HCT116 (cell line): Measurements from ENCODE around the gene DNHD1. TPM values are rescaled to one million over a fixed set of nuclear protein-coding genes. Genes with fewer than 3 reads are reported as not detected.

ENCODE experiments used
- ATAC-seq: fragments of 200-7000 bp; cut with Tn5 transposase; 2 replicates; pipeline ENCODE4 v1.9.1; 2020; ENCODE audit warnings: mild to moderate bottlenecking, moderate library complexity
- BruUV-seq: library from RNA; stranded (reverse); fragments of 400-500 nt; replicated peaks from 2 replicates; lab custom pipeline; 2021; lab: Mats Ljungman, UMichigan
- CTCF ChIA-PET: fragments of 300-600 bp; sonication (Branson Sonifier 250); formaldehyde crosslinking; loops from one replicate; lab custom pipeline; 2021; ENCODE audit warnings: antibody characterized with exemption; lab: Charles Lee
- POLR2A ChIA-PET: fragments of 300-600, 350-600 bp; sonication (Branson Sonifier 250); formaldehyde crosslinking; loops from one replicate; lab custom pipeline; 2021; ENCODE audit warnings: antibody characterized with exemption; lab: Charles Lee
- RAD21 ChIA-PET, 2 experiments: fragments of 300-600 bp; sonication (Branson Sonifier 250); formaldehyde crosslinking; loops; one replicate each; lab custom pipeline; 2023; ENCODE audit warnings: low total read pairs in 2 of 2; ENCODE audit not compliant: uncharacterized antibody in 2 of 2, unreplicated experiment in 2 of 2, low non-redundant PET in 1 of 2; lab: Charles Lee
- DNase-seq: peaks from one replicate; pipeline ENCODE4 v3.0.0-alpha.2; 2010; ENCODE audit warnings: low read depth, low spot score
- H2AFZ ChIP-seq: fragments of 200-600 bp; shearing (Covaris generic), sonication (generic); 2 replicates; pipeline ENCODE4 v1.6.1; 2017; ENCODE audit warnings: low read depth, mixed run types, mixed read lengths, antibody characterized with exemption, low read length; ENCODE audit not compliant: poor library complexity, severe bottlenecking
- H3K27ac ChIP-seq: 2 replicates; pipeline ENCODE4 v1.5.1; 2012; ENCODE audit warnings: low read depth, low read length
- H3K27me3 ChIP-seq: fragments of 200-600 bp; sonication (generic); 2 replicates; pipeline ENCODE4 v1.6.1; 2016; ENCODE audit warnings: mixed run types, low read length, mixed read lengths; ENCODE audit not compliant: insufficient read depth
- H3K36me3 ChIP-seq, 2 experiments: fragments of 200-500 bp in 1 of 2; fragments of 200-600 bp in 1 of 2; sonication (Bioruptor generic) in 1 of 2; sonication (generic) in 1 of 2; 2 replicates each; pipeline versions ENCODE4 v1.5.1 to v1.6.1; 2014 to 2016; ENCODE audit warnings: low read length in 2 of 2, inconsistent platforms in 1 of 2, mixed read lengths in 1 of 2, mixed run types in 1 of 2; ENCODE audit not compliant: insufficient read depth in 2 of 2, control insufficient read depth in 1 of 2
- H3K4me1 ChIP-seq, 2 experiments: fragments of 200-600 bp in 1 of 2; sonication (generic) in 1 of 2; 2 replicates each; pipeline versions ENCODE4 v1.5.1 to v1.6.1; 2012 to 2017; ENCODE audit warnings: low read length in 2 of 2, inconsistent platforms in 1 of 2, mild to moderate bottlenecking in 1 of 2, mixed read lengths in 1 of 2, mixed run types in 1 of 2, moderate library complexity in 1 of 2; ENCODE audit not compliant: insufficient read depth in 2 of 2, control insufficient read depth in 1 of 2
- H3K4me2 ChIP-seq: fragments of 200-600 bp; sonication (generic); 2 replicates; pipeline ENCODE4 v1.6.1; 2017; ENCODE audit warnings: mixed run types, low read length, mixed read lengths
- H3K4me3 ChIP-seq, 2 experiments: fragments of 200-600 bp in 1 of 2; sonication (generic) in 1 of 2; replicated peaks in 1 of 2; 2 replicates each; pipeline ENCODE4 v1.5.1; 2011 to 2016; ENCODE audit warnings: low read length in 2 of 2, control low read depth in 1 of 2, low read depth in 1 of 2, mild to moderate bottlenecking in 1 of 2, mixed read lengths in 1 of 2, mixed run types in 1 of 2
- H3K79me2 ChIP-seq: fragments of 200-600 bp; sonication (generic); 2 replicates; pipeline ENCODE4 v1.6.1; 2017; ENCODE audit warnings: mild to moderate bottlenecking, mixed run types, low read length, moderate library complexity, mixed read lengths; ENCODE audit not compliant: insufficient read depth
- H3K9ac ChIP-seq: fragments of 200-600 bp; sonication (generic); 2 replicates; pipeline ENCODE4 v1.6.1; 2016; ENCODE audit warnings: low read length, mixed read lengths
- H3K9me2 ChIP-seq: fragments of 200-600 bp; sonication (generic), shearing (Covaris generic); 2 replicates; pipeline ENCODE4 v1.6.1; 2017; ENCODE audit warnings: mixed run types, mild to moderate bottlenecking, moderate library complexity; ENCODE audit not compliant: insufficient read depth
- H3K9me3 ChIP-seq, 2 experiments: fragments of 200-500 bp in 1 of 2; fragments of 200-600 bp in 1 of 2; sonication (Bioruptor generic) in 1 of 2; sonication (generic) in 1 of 2; 2 replicates each; pipeline ENCODE4 v1.6.1; 2014 to 2017; ENCODE audit warnings: low read length in 2 of 2, mixed read lengths in 2 of 2, inconsistent platforms in 1 of 2, low read depth in 1 of 2, mild to moderate bottlenecking in 1 of 2, mixed run types in 1 of 2, moderate library complexity in 1 of 2; ENCODE audit not compliant: control insufficient read depth in 1 of 2, insufficient read depth in 1 of 2
- H4K20me1 ChIP-seq: fragments of 200-600 bp; sonication (generic), shearing (Covaris generic); 2 replicates; pipeline ENCODE4 v1.6.1; 2017; ENCODE audit warnings: mixed run types, mild to moderate bottlenecking, moderate library complexity; ENCODE audit not compliant: insufficient read depth
- CBX3 ChIP-seq: IDR thresholded peaks from 2 replicates; pipeline ENCODE4 v1.6.1; 2012; ENCODE audit warnings: low read depth
- CEBPB ChIP-seq: IDR thresholded peaks from 2 replicates; pipeline ENCODE4 v1.6.1; 2012; ENCODE audit warnings: low read depth
- ELF1 ChIP-seq: IDR thresholded peaks from 2 replicates; pipeline ENCODE4 v1.6.1; 2012; ENCODE audit warnings: low read depth, borderline replicate concordance
- FOSL1 ChIP-seq: IDR thresholded peaks from 2 replicates; pipeline ENCODE4 v1.6.1; 2012; ENCODE audit warnings: low read depth
- intact Hi-C: fragments of 100-400 bp; cut with micrococcal nuclease; formaldehyde crosslinking; loops from 2 replicates; pipeline ENCODE4 v1.10.0; 2022
- total RNA-seq: library from RNA; stranded (reverse); gene quantifications from one replicate; pipeline ENCODE4 v1.2.1, GENCODE V29; 2021; ENCODE audit not compliant: unreplicated experiment
- TF ChIP-seq, protein P1 (sequence below), 3 experiments: fragments of 200-600 bp in 1 of 3; sonication (generic) in 1 of 3; IDR thresholded peaks in 2 of 3; conservative IDR thresholded peaks in 1 of 3; 2 replicates each; pipeline ENCODE4 v1.5.1; 2012 to 2017; ENCODE audit warnings: low read depth in 2 of 3, low read length in 2 of 3, antibody characterized with exemption in 1 of 3, borderline replicate concordance in 1 of 3, control low read depth in 1 of 3, mild to moderate bottlenecking in 1 of 3, mixed read lengths in 1 of 3, mixed run types in 1 of 3, moderate library complexity in 1 of 3; ENCODE audit not compliant: insufficient read depth in 1 of 3

Gene DNHD1
- total RNA-seq, 1 experiment from 2014 or later = 8.0 TPM

DNA sequence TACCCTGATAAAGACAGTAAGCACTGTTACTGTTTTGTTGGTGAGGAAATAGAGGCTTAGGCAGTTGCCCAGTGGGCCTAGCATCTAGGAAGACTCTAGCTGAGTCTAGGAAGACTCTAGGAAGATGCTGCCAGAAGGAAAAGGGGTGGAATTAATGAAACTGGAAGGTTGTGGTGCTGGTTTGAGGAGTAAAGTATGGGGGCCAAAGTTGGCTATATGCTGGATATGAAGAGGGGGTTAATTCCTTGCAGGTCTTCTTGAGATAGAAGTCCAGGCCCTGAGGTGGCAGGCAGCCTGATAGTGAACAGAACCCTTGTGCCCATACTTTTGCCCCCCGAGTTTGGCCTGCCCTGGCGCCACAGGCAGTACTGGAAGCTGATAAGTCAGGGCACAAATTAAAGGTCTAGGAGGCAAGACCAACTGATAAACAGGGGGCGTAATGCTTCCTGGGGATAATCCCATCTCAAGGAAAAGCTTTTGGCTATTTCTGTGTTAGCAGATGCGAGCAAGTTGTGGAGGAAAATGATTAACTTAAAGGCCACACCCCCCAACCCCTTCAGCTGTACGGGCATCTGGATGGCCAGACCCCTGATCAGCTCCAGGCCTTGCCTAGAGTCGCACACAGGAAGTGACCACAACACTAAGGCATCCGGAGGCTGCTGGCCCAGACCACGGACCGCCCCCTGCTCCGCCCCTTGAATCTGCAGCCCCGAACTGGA, 109.5 kb downstream of the DNHD1 start (continued):
- TF ChIP-seq, protein P1, sequence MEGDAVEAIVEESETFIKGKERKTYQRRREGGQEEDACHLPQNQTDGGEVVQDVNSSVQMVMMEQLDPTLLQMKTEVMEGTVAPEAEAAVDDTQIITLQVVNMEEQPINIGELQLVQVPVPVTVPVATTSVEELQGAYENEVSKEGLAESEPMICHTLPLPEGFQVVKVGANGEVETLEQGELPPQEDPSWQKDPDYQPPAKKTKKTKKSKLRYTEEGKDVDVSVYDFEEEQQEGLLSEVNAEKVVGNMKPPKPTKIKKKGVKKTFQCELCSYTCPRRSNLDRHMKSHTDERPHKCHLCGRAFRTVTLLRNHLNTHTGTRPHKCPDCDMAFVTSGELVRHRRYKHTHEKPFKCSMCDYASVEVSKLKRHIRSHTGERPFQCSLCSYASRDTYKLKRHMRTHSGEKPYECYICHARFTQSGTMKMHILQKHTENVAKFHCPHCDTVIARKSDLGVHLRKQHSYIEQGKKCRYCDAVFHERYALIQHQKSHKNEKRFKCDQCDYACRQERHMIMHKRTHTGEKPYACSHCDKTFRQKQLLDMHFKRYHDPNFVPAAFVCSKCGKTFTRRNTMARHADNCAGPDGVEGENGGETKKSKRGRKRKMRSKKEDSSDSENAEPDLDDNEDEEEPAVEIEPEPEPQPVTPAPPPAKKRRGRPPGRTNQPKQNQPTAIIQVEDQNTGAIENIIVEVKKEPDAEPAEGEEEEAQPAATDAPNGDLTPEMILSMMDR (IDR thresholded peaks at IDR 0.05 in 2 of 3, conservative IDR thresholded peaks at IDR 0.05 in 1 of 3; ENCODE audit: borderline replicate concordance in 1 of 3, insufficient read depth in 1 of 3, low read depth in 2 of 3, low read length in 2 of 3) = no peak
- no peak for TF ChIP-seq CEBPB

DNA sequence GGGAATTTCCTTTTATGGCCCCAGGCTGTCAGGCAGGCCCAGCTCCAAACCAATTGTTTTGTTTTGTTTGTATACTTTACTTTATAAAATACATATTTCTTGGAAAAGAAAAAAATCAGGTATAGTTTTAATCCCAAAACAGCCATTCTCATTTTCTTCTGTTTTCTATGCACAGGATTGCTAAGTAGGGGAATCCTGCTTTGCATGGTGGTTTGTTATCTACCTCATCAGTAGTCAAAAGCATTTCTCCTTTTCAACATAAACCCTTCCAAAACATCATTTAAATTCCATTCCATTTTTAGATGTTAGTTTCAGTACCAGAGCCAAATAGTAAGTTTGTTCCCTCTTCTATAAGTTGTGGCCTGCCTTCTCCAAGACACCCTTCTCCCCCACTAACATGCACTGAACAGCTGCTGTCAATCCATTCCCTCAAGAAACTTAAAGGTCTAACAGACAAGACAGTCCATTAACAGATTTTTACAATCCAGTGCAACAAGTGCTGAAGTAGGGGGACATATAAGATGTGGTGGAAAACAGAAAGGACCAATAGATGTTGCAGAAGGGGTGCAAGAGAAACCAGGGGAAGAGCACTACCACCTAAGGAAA, 110.2 kb downstream of the DNHD1 start:
- Histone ChIP-seq H3K36me3 (peaks cover 21 to 42% of the 10 kb centered on the region in 2 experiments), H3K9me3 (no peaks in the 10 kb centered on the region), H3K27me3 (no peaks in the 10 kb centered on the region), H3K4me3 (peak overlapping the region in 1 of 2 experiments; percentile 36; a peak in 1 of 4 replicates), H4K20me1 (no peaks in the 10 kb centered on the region), H3K79me2 (peaks cover 80% of the 10 kb centered on the region), H3K27ac (peak overlapping the region; percentile 78), H3K9me2 (no peaks in the 10 kb centered on the region), H2AFZ (no peak overlapping the region), H3K4me1 (peaks cover 25 to 52% of the 10 kb centered on the region in 2 experiments), H3K9ac (peak overlapping the region; percentile 33; the same call in 1 of the 2 replicates), H3K4me2 (peak overlapping the region; percentile 69)
- no peak for DNase-seq
- no TSS peak for BruUV-seq
- TF ChIP-seq CBX3 = no peak
- no peak for TF ChIP-seq ELF1
- TF ChIP-seq FOSL1 = no peak
- RAD21 ChIA-PET = no interaction called here
- no peak for ATAC-seq
- CTCF ChIA-PET = interaction anchor here (1.2 kb wide), 1 partner anchor 76 kb away, joined by 3 read pairs; no protein-coding TSS in a partner anchor
- POLR2A ChIA-PET = interaction anchor here (1.0 kb wide), 1 partner anchor 87 kb away, joined by 4 read pairs; no protein-coding TSS in a partner anchor
- intact Hi-C loops = no loop called here
